PC-3 (cell line): ENCODE results near the gene NUTF2. TPM values are rescaled to one million over a fixed set of nuclear protein-coding genes. Genes with fewer than 3 reads are reported as not detected.

Experiments used
- ATAC-seq: fragments of 200-7000 bp; cut with Tn5 transposase; 2 replicates; pipeline ENCODE4 v1.9.1; 2020; ENCODE audit warnings: mild to moderate bottlenecking, moderate library complexity
- BruUV-seq: library from RNA; stranded (reverse); fragments of 400-500 nt; replicated peaks from 2 replicates; lab custom pipeline; 2021; lab: Mats Ljungman, UMichigan
- CTCF ChIA-PET: fragments of 300-600 bp; sonication (Branson Sonifier 250); formaldehyde crosslinking; loops from one replicate; lab custom pipeline; 2022; ENCODE audit warnings: antibody characterized with exemption; lab: Charles Lee
- POLR2A ChIA-PET: fragments of 300-600 bp; sonication (Branson Sonifier 250); formaldehyde crosslinking; loops from one replicate; lab custom pipeline; 2022; ENCODE audit warnings: antibody characterized with exemption; ENCODE audit not compliant: unreplicated experiment; lab: Charles Lee
- DNase-seq: peaks from one replicate; pipeline ENCODE4 v3.0.0-alpha.2; 2015
- H2AFZ ChIP-seq: fragments of 300-600 bp; sonication (generic); 2 replicates; pipeline ENCODE4 v1.6.0; 2016; ENCODE audit warnings: antibody characterized with exemption, low read length
- H3F3A ChIP-seq: fragments of 300-600 bp; sonication (generic); one replicate; pipeline ENCODE4 v1.6.0; 2017; ENCODE audit warnings: antibody characterized with exemption, low read length, control low read depth, mild to moderate bottlenecking; ENCODE audit not compliant: unreplicated experiment
- H3K27ac ChIP-seq: fragments of 300-600 bp; sonication (generic); 2 replicates; pipeline ENCODE4 v1.5.1; 2016; ENCODE audit warnings: mild to moderate bottlenecking, low read length
- H3K27me3 ChIP-seq: fragments of 300-600 bp; sonication (generic); 2 replicates; pipeline ENCODE4 v1.6.1; 2016; ENCODE audit warnings: low read length, mixed read lengths
- H3K36me3 ChIP-seq: fragments of 300-600 bp; sonication (generic); 2 replicates; pipeline ENCODE4 v1.6.1; 2016; ENCODE audit warnings: low read depth, mixed run types, low read length, mixed read lengths
- H3K4me1 ChIP-seq: fragments of 300-600 bp; sonication (generic); 2 replicates; pipeline ENCODE4 v1.5.1; 2016; ENCODE audit warnings: low read length; ENCODE audit not compliant: insufficient read depth
- H3K4me2 ChIP-seq: fragments of 300-600 bp; sonication (generic); 2 replicates; pipeline ENCODE4 v1.6.0; 2016; ENCODE audit warnings: low read length
- H3K4me3 ChIP-seq: fragments of 300-600 bp; sonication (generic); 2 replicates; pipeline ENCODE4 v1.5.1; 2016; ENCODE audit warnings: mild to moderate bottlenecking, low read length, mixed read lengths
- H3K79me2 ChIP-seq: fragments of 300-600 bp; sonication (generic); 2 replicates; pipeline ENCODE4 v1.6.1; 2017; ENCODE audit warnings: low read length, mixed read lengths
- H3K9ac ChIP-seq: fragments of 300-600 bp; sonication (generic); 2 replicates; pipeline ENCODE4 v1.6.0; 2016; ENCODE audit warnings: mild to moderate bottlenecking, low read length
- H3K9me2 ChIP-seq: fragments of 300-600 bp; sonication (generic); replicated peaks from 2 replicates; pipeline ENCODE4 v1.6.1; 2016; ENCODE audit warnings: mixed run types, low read length, mixed read lengths
- H3K9me3 ChIP-seq: fragments of 300-600 bp; sonication (generic); 2 replicates; pipeline ENCODE4 v1.6.1; 2016; ENCODE audit warnings: low read length, mixed read lengths
- H4K20me1 ChIP-seq: fragments of 300-600 bp; sonication (generic); 2 replicates; pipeline ENCODE4 v1.6.1; 2016; ENCODE audit warnings: low read length, mixed read lengths
- CTCF ChIP-seq: fragments of 300-600 bp; sonication (generic); conservative IDR thresholded peaks from 2 replicates; pipeline ENCODE4 v1.5.1; 2017; ENCODE audit warnings: antibody characterized with exemption, low read depth, mild to moderate bottlenecking, low read length
- EZH2 ChIP-seq: fragments of 300-600 bp; sonication (generic); IDR thresholded peaks from one replicate; pipeline ENCODE4 v1.6.1; 2017; ENCODE audit warnings: antibody characterized with exemption, mild to moderate bottlenecking, low read length; ENCODE audit not compliant: unreplicated experiment
- EZH2phosphoT487 ChIP-seq: fragments of 300-600 bp; sonication (generic); IDR thresholded peaks from 2 replicates; pipeline ENCODE4 v1.6.1; 2018; ENCODE audit warnings: mild to moderate bottlenecking, antibody characterized with exemption, low read length, borderline replicate concordance
- intact Hi-C: fragments of 100-400 bp; cut with micrococcal nuclease; formaldehyde crosslinking; loops from 2 replicates; pipeline ENCODE4 v1.9.0; 2023
- total RNA-seq: library from RNA; depleted of rRNA; stranded (reverse); fragments of >200 nt; gene quantifications from 2 replicates; pipeline ENCODE4 v1.2.3, GENCODE V29; 2014; rRNA removed

Gene NUTF2
- total RNA-seq, 1 experiment from 2014 or later = 167 TPM

- TF ChIP-seq EZH2phosphoT487 (no peak), EZH2 (no peak), CTCF (no peak)
- no TSS peak for BruUV-seq
- H3K9me2 ChIP-seq = no peaks in the 10 kb centered on the region
- H4K20me1 ChIP-seq = 0 out of 2 replicates have a peak, but pooled peaks cover 5% of the 10 kb centered on the region
- H3K27ac ChIP-seq = no peak overlapping the region
- CTCF ChIA-PET = no interaction called here
- H3K4me3 ChIP-seq = no peak overlapping the region
- no peak overlapping the region for H3K4me2 ChIP-seq
- DNase-seq = no peak
- POLR2A ChIA-PET = no interaction called here
- H3K79me2 ChIP-seq = 0 out of 2 replicates have a peak, but pooled peaks cover 4% of the 10 kb centered on the region
- no peaks in the 10 kb centered on the region for H3K9me3 ChIP-seq
- no peaks in the 10 kb centered on the region; the same call in 1 of the 2 replicates for H3K36me3 ChIP-seq
- no peak overlapping the region for H2AFZ ChIP-seq
- ATAC-seq = no peak
- H3F3A ChIP-seq = no peaks in the 10 kb centered on the region
- intact Hi-C loops = no loop called here
- peaks cover 13% of the 10 kb centered on the region for H3K4me1 ChIP-seq
- H3K27me3 ChIP-seq = no peaks in the 10 kb centered on the region
- H3K9ac ChIP-seq = no peak overlapping the region
Measured at GRCh38 chr16:67919622-67920221, 73.0 kb downstream of the NUTF2 start.

Other genes with a start within 250 kb of the NUTF2 start
- gene CARMIL2, start 201.8 kb upstream of the NUTF2 start, total RNA-seq = 0.33 and 0.40 TPM in 2 replicates
- gene ACD, start 186.7 kb upstream of the NUTF2 start, total RNA-seq = 26.3 and 31.7 TPM in 2 replicates
- gene PARD6A, start 186.0 kb upstream of the NUTF2 start, total RNA-seq = 15.1 and 16.4 TPM in 2 replicates
- 12.0 and 19.4 TPM in 2 replicates for gene ENKD1, start 180.2 kb upstream of the NUTF2 start, total RNA-seq
- gene C16orf86, start 180.1 kb upstream of the NUTF2 start, total RNA-seq = not detected in 2 replicates
- gene GFOD2, start 127.6 kb upstream of the NUTF2 start, total RNA-seq = 21.8 and 22.2 TPM in 2 replicates
- 5.5 and 7.7 TPM in 2 replicates for gene RANBP10, start 40.4 kb upstream of the NUTF2 start, total RNA-seq
- gene TSNAXIP1, start 40.0 kb upstream of the NUTF2 start, total RNA-seq = 0.44 and 0.86 TPM in 2 replicates
- 39.1 and 39.8 TPM in 2 replicates for gene THAP11, start 4.6 kb upstream of the NUTF2 start, total RNA-seq
- 31.8 and 35.1 TPM in 2 replicates for gene CENPT, start 760 bp downstream of the NUTF2 start, total RNA-seq
- 58.9 and 94.7 TPM in 2 replicates for gene EDC4, start 26.1 kb downstream of the NUTF2 start, total RNA-seq
- gene NRN1L, start 38.0 kb downstream of the NUTF2 start, total RNA-seq = not detected in 2 replicates
- 6.6 and 8.3 TPM in 2 replicates for gene PSKH1, start 46.3 kb downstream of the NUTF2 start, total RNA-seq
- gene CTRL, start 84.9 kb downstream of the NUTF2 start, total RNA-seq = 0.98 and 1.6 TPM in 2 replicates
- gene PSMB10, start 89.9 kb downstream of the NUTF2 start, total RNA-seq = 51.3 and 52.0 TPM in 2 replicates
- gene LCAT, start 97.2 kb downstream of the NUTF2 start, total RNA-seq = 3.2 and 4.6 TPM in 2 replicates
- 29.3 and 33.2 TPM in 2 replicates for gene SLC12A4, start 121.7 kb downstream of the NUTF2 start, total RNA-seq
- not detected in 2 replicates for gene DPEP3, start 133.6 kb downstream of the NUTF2 start, total RNA-seq
- gene DPEP2, start 152.6 kb downstream of the NUTF2 start, total RNA-seq = not detected in 2 replicates
- not detected in 2 replicates for gene DPEP2NB, start 169.0 kb downstream of the NUTF2 start, total RNA-seq
- gene DDX28, start 176.3 kb downstream of the NUTF2 start, total RNA-seq = 13.4 and 16.6 TPM in 2 replicates
- gene DUS2, start 176.4 kb downstream of the NUTF2 start, total RNA-seq = 19.9 and 21.4 TPM in 2 replicates
- 12.1 and 14.5 TPM in 2 replicates for gene NFATC3, start 238.4 kb downstream of the NUTF2 start, total RNA-seq